Naive thymus-derived CD4-positive, alpha-beta T cell (primary cell): Measurements from ENCODE around the gene SPAG6. TPM values are rescaled to one million over a fixed set of nuclear protein-coding genes. Genes with fewer than 3 reads are reported as not detected.

Experiments used
- ATAC-seq: fragments of 150-1000 bp; cut with Tn5 transposase; 2 replicates; pipeline ENCODE4 v1.10.0; 2021; ENCODE audit warnings: mild to moderate bottlenecking, moderate library complexity
- CTCF ChIA-PET: fragments of 350-600 bp; sonication (Branson Sonifier 250); formaldehyde crosslinking; loops from one replicate; lab custom pipeline; 2021; ENCODE audit warnings: antibody characterized with exemption; lab: Charles Lee
- POLR2A ChIA-PET: fragments of 350-600 bp; sonication (Branson Sonifier 250); formaldehyde crosslinking; loops from one replicate; lab custom pipeline; 2021; ENCODE audit warnings: antibody characterized with exemption, inconsistent platforms; lab: Charles Lee
- DNase-seq, 9 donors: peaks; one replicate each; pipeline versions ENCODE4 v3.0.0 to v3.0.0-alpha.2; 2020 to 2022; ENCODE audit warnings: mixed read lengths in 1 of 9
- H3K27ac ChIP-seq: one replicate; pipeline ENCODE4 v1.7.0; 2013; ENCODE audit warnings: mild to moderate bottlenecking, low read depth, low read length, moderate library complexity
- H3K27me3 ChIP-seq, 2 donors: one replicate each; pipeline ENCODE4 v1.7.0; 2013; ENCODE audit warnings: low read length in 2 of 2, mild to moderate bottlenecking in 2 of 2, moderate library complexity in 2 of 2; ENCODE audit not compliant: control insufficient read depth in 2 of 2, insufficient read depth in 2 of 2
- H3K36me3 ChIP-seq, 3 experiments: 1 replicate in 2 of 3; 2 replicates in 1 of 3; pipeline ENCODE4 v1.7.0; 2013; ENCODE audit warnings: low read length in 3 of 3, mild to moderate bottlenecking in 3 of 3, moderate library complexity in 1 of 3; ENCODE audit not compliant: insufficient read depth in 3 of 3, control insufficient read depth in 2 of 3
- H3K4me1 ChIP-seq, 2 donors: one replicate each; pipeline ENCODE4 v1.7.0; 2013; ENCODE audit warnings: low read length in 2 of 2, mild to moderate bottlenecking in 2 of 2, moderate library complexity in 1 of 2; ENCODE audit not compliant: control insufficient read depth in 2 of 2, insufficient read depth in 2 of 2
- H3K4me3 ChIP-seq: 2 replicates; pipeline ENCODE4 v1.7.0; 2013; ENCODE audit warnings: mild to moderate bottlenecking, low read length
- H3K9me3 ChIP-seq, 3 experiments: 1 replicate in 2 of 3; 2 replicates in 1 of 3; pipeline ENCODE4 v1.7.0; 2013; ENCODE audit warnings: low read length in 3 of 3; ENCODE audit not compliant: control insufficient read depth in 2 of 3
- H3K27ac Mint-ChIP-seq, 9 donors: one replicate each; pipeline ENCODE4 v1.8.0; 2020 to 2022; ENCODE audit warnings: mixed read lengths in 9 of 9, mild to moderate bottlenecking in 8 of 9, moderate library complexity in 5 of 9, inconsistent platforms in 2 of 9
- H3K27me3 Mint-ChIP-seq, 5 donors: one replicate each; pipeline ENCODE4 v1.8.0; 2021 to 2022; ENCODE audit warnings: mixed read lengths in 5 of 5, mild to moderate bottlenecking in 1 of 5
- H3K36me3 Mint-ChIP-seq, 5 donors: one replicate each; pipeline ENCODE4 v1.8.0; 2020 to 2022; ENCODE audit warnings: mixed read lengths in 5 of 5, mild to moderate bottlenecking in 3 of 5, inconsistent platforms in 1 of 5
- H3K4me1 Mint-ChIP-seq, 7 donors: one replicate each; pipeline ENCODE4 v1.8.0; 2020 to 2022; ENCODE audit warnings: mixed read lengths in 7 of 7, mild to moderate bottlenecking in 3 of 7, inconsistent platforms in 1 of 7
- H3K4me3 Mint-ChIP-seq, 10 donors: one replicate each; pipeline ENCODE4 v1.8.0; 2020 to 2022; ENCODE audit warnings: mild to moderate bottlenecking in 10 of 10, mixed read lengths in 10 of 10, moderate library complexity in 6 of 10, inconsistent platforms in 2 of 10
- H3K9me3 Mint-ChIP-seq, 11 donors: one replicate each; pipeline ENCODE4 v1.8.0; 2020 to 2022; ENCODE audit warnings: mixed read lengths in 11 of 11, mild to moderate bottlenecking in 4 of 11, inconsistent platforms in 1 of 11, moderate library complexity in 1 of 11
- intact Hi-C, 2 donors: fragments of 100-400 bp; cut with micrococcal nuclease; formaldehyde crosslinking; loops; one replicate each; pipeline ENCODE4 v1.15.1; 2023
- polyA plus RNA-seq, 2 donors: library from polyadenylated mRNA; unstranded; fragments of 300-500 nt; fragmentation: Illumina TruSeq; gene quantifications; one replicate each; pipeline ENCODE4 v1.2.3, GENCODE V29; 2021
- total RNA-seq, 6 experiments: library from RNA in 5 of 6; stranded (reverse) in 5 of 6; gene quantifications; 1 replicate in 5 of 6; 2 replicates in 1 of 6; pipeline ENCODE4 v1.2.3 and lab custom pipeline; 2021 to 2026

SPAG6 gene
- total and polyA plus RNA-seq, 7 experiments from 2014 or later = 0.46 to 0.93 TPM; not detected in 5

- H3K4me3 Mint-ChIP-seq = no peak overlapping the region
- DNase-seq = no peak
- ChIA-PET CTCF (no interaction called here), POLR2A (interaction anchor here (0.6 kb wide), 1 partner anchor 131 kb away, joined by 7 read pairs; no protein-coding TSS in a partner anchor)
- peaks cover 0 to 45% (median 6%) of the 10 kb centered on the region in 5 donors for H3K27me3 Mint-ChIP-seq
- intact Hi-C loops = no loop called here
- ATAC-seq = no peak
- H3K9me3 ChIP-seq = no peaks in the 10 kb centered on the region
- H3K9me3 Mint-ChIP-seq = no peaks in the 10 kb centered on the region
- H3K36me3 Mint-ChIP-seq = peaks cover 0 to 12% (median 0%) of the 10 kb centered on the region in 5 donors
- peaks cover 6 to 25% (median 20%) of the 10 kb centered on the region in 7 donors for H3K4me1 Mint-ChIP-seq
- no peaks in the 10 kb centered on the region for H3K36me3 ChIP-seq
- no peak overlapping the region for H3K27ac Mint-ChIP-seq
- no peaks in the 10 kb centered on the region for H3K27me3 ChIP-seq
- no peak overlapping the region for H3K27ac ChIP-seq
- H3K4me3 ChIP-seq = no peak overlapping the region
- H3K4me1 ChIP-seq = peaks cover 8% of the 10 kb centered on the region in 2 donors
These were observed 98.0 kb downstream of the SPAG6 start for GRCh38 chr10:22443175-22443901.

GRCh38 chr10:22444219-22444788 is 99.0 kb downstream of the SPAG6 start:
- intact Hi-C loops = no loop called here
- CTCF ChIA-PET = no interaction called here
- H3K36me3 Mint-ChIP-seq = peaks cover 0 to 7% (median 0%) of the 10 kb centered on the region in 5 donors
- H3K36me3 ChIP-seq = no peaks in the 10 kb centered on the region
- H3K27ac Mint-ChIP-seq = no peak overlapping the region
- no peaks in the 10 kb centered on the region for H3K9me3 Mint-ChIP-seq
- no peaks in the 10 kb centered on the region for H3K9me3 ChIP-seq
- no peak overlapping the region for H3K4me3 Mint-ChIP-seq
- peaks cover 0 to 16% (median 11%) of the 10 kb centered on the region in 7 donors for H3K4me1 Mint-ChIP-seq
- no peak for DNase-seq
- no peak overlapping the region for H3K27ac ChIP-seq
- ATAC-seq = no peak
- H3K4me3 ChIP-seq = no peak overlapping the region
- no peaks in the 10 kb centered on the region for H3K4me1 ChIP-seq
- POLR2A ChIA-PET = interaction anchor here (0.6 kb wide), 1 partner anchor 132 kb away, joined by 7 read pairs; no protein-coding TSS in a partner anchor
- H3K27me3 Mint-ChIP-seq = peaks cover 0 to 54% (median 11%) of the 10 kb centered on the region in 5 donors
- H3K27me3 ChIP-seq = no peaks in the 10 kb centered on the region

DNA sequence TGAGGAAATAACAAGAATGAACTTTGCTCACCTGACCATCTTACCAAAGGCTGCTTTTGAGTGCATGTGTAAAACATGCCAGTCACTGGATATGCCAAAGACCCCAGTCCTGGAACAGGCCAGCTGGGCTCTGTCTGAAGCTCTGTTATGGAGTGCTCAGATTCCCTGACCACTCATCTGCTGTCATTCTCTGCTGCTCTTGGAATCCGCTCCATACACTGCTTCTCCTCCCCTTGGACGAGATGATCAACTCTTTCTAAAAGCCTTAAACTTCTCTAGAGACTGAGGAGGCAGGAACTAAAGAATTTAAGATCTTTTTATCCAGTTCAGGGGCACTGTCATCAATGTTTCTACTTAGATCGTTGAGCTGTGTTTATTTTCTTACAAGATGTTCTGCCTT is 100.2 kb downstream of the SPAG6 start:
- peaks cover 7 to 52% (median 13%) of the 10 kb centered on the region in 5 donors for H3K27me3 Mint-ChIP-seq
- no peak overlapping the region for H3K27ac ChIP-seq
- H3K4me1 Mint-ChIP-seq = peaks cover 0 to 5% (median 3%) of the 10 kb centered on the region in 7 donors
- no peaks in the 10 kb centered on the region for H3K36me3 ChIP-seq
- H3K27ac Mint-ChIP-seq = no peak overlapping the region
- H3K4me3 ChIP-seq = no peak overlapping the region
- ChIA-PET CTCF (no interaction called here), POLR2A (interaction anchor here (0.9 to 2.3 kb wide), 2 partner anchors 8 to 9 kb away, joined by 5 to 10 read pairs; no protein-coding TSS in a partner anchor)
- peaks cover 0 to 1% (median 0%) of the 10 kb centered on the region in 5 donors for H3K36me3 Mint-ChIP-seq
- H3K9me3 Mint-ChIP-seq = no peaks in the 10 kb centered on the region
- no peak for DNase-seq
- H3K4me3 Mint-ChIP-seq = no peak overlapping the region
- no peaks in the 10 kb centered on the region for H3K27me3 ChIP-seq
- no peaks in the 10 kb centered on the region for H3K9me3 ChIP-seq
- H3K4me1 ChIP-seq = no peaks in the 10 kb centered on the region
- ATAC-seq = no peak
- intact Hi-C loops = no loop called here

- ChIA-PET POLR2A (interaction anchor here (2.3 kb wide), 1 partner anchor 10 kb away, joined by 10 read pairs; no protein-coding TSS in a partner anchor), CTCF (no interaction called here)
- H3K27me3 ChIP-seq = no peaks in the 10 kb centered on the region
- no peak overlapping the region for H3K4me3 Mint-ChIP-seq
- H3K36me3 Mint-ChIP-seq = no peaks in the 10 kb centered on the region
- no peaks in the 10 kb centered on the region for H3K4me1 Mint-ChIP-seq
- H3K36me3 ChIP-seq = no peaks in the 10 kb centered on the region
- DNase-seq (no peak), ATAC-seq (no peak)
- intact Hi-C loops = no loop called here
- no peak overlapping the region for H3K27ac Mint-ChIP-seq
- no peaks in the 10 kb centered on the region for H3K9me3 ChIP-seq
- H3K4me1 ChIP-seq = no peaks in the 10 kb centered on the region
- peaks cover 7 to 41% (median 13%) of the 10 kb centered on the region in 5 donors for H3K27me3 Mint-ChIP-seq
- no peak overlapping the region for H3K4me3 ChIP-seq
- H3K9me3 Mint-ChIP-seq = peaks cover 0 to 4% (median 0%) of the 10 kb centered on the region in 11 donors
- no peak overlapping the region for H3K27ac ChIP-seq
These were observed 101.8 kb downstream of the SPAG6 start for GRCh38 chr10:22447068-22447467.

DNA sequence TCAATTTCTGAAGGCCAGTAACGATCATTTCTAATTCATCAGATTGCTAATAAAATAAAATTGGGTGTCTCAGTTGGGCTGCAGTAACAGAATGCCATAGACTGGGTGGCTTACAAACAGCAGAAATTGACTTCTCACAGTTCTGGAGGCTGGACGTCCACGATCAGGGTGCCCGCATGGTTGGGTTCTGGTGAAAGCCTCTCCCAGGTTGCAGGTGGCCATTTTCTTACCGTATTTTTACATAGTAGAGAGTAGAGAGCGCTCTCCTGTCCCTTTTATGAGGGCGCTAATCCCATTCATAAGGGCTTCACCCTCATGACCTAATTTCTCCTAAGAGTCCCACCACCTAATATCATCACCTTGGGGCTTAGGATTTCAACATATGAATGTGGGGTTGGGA is 106.0 kb downstream of the SPAG6 start:
- Mint-ChIP-seq H3K27ac (no peak overlapping the region), H3K36me3 (peaks cover 0 to 1% (median 0%) of the 10 kb centered on the region in 5 donors), H3K9me3 (peaks cover 0 to 4% (median 0%) of the 10 kb centered on the region in 11 donors), H3K4me1 (peaks cover 0 to 19% (median 9%) of the 10 kb centered on the region in 7 donors), H3K27me3 (peaks cover 5 to 18% (median 9%) of the 10 kb centered on the region in 5 donors), H3K4me3 (no peak overlapping the region)
- Histone ChIP-seq H3K36me3 (no peaks in the 10 kb centered on the region), H3K4me3 (no peak overlapping the region), H3K4me1 (no peaks in the 10 kb centered on the region), H3K27me3 (no peaks in the 10 kb centered on the region), H3K9me3 (no peaks in the 10 kb centered on the region), H3K27ac (no peak overlapping the region)
- intact Hi-C loops = no loop called here
- DNase-seq (no peak), ATAC-seq (no peak)
- ChIA-PET CTCF (no interaction called here), POLR2A (no interaction called here)

GRCh38 chr10:22453320-22453719 is 108.0 kb downstream of the SPAG6 start:
- H3K27me3 ChIP-seq = no peaks in the 10 kb centered on the region
- ATAC-seq (no peak), DNase-seq (no peak)
- H3K4me1 Mint-ChIP-seq = peaks cover 0 to 19% (median 9%) of the 10 kb centered on the region in 7 donors
- CTCF ChIA-PET = no interaction called here
- peaks cover 0 to 1% (median 0%) of the 10 kb centered on the region in 5 donors for H3K36me3 Mint-ChIP-seq
- H3K27ac Mint-ChIP-seq = no peak overlapping the region
- peaks cover 0 to 4% (median 0%) of the 10 kb centered on the region in 11 donors for H3K9me3 Mint-ChIP-seq
- intact Hi-C loops = no loop called here
- no peaks in the 10 kb centered on the region for H3K4me1 ChIP-seq
- no peak overlapping the region for H3K4me3 Mint-ChIP-seq
- POLR2A ChIA-PET = no interaction called here
- no peaks in the 10 kb centered on the region for H3K9me3 ChIP-seq
- H3K27me3 Mint-ChIP-seq = peaks cover 2 to 11% (median 8%) of the 10 kb centered on the region in 5 donors
- no peak overlapping the region for H3K4me3 ChIP-seq
- no peaks in the 10 kb centered on the region for H3K36me3 ChIP-seq
- H3K27ac ChIP-seq = no peak overlapping the region
